ENCODE data around the gene DEF6. TPM values are rescaled to one million over a fixed set of nuclear protein-coding genes. Genes with fewer than 3 reads are reported as not detected.
A peak's percentile ranks its signal among the peaks of the same experiment; 100 is the strongest.

DEF6 gene
- total and polyA plus RNA-seq, 2 of the 13 experiments (the other 11 are each of a cell fraction or from before 2014, with no cell fraction given), result 5.2 to 10.0 TPM

- TF ChIP-seq THAP8 (CRISPR knock-in tag; IDR thresholded peaks at IDR 0.05; ENCODE audit: borderline replicate concordance) (peak; percentile 16; the same call in 1 of the 2 replicates), MXD1 (CRISPR knock-in tag; IDR thresholded peaks at IDR 0.05) (peak; percentile 68), U2AF2 (IDR thresholded peaks at IDR 0.05; ENCODE audit: low read depth, low read length) (no peak), CBX2 (IDR thresholded peaks at IDR 0.05; ENCODE audit: low read depth, low read length) (no peak), CBX2 (CRISPR knock-in tag; IDR thresholded peaks at IDR 0.05; ENCODE audit: low read depth) (0 out of 2 replicates have a peak, but pooled peaks have one; percentile 70), ZNF225 (CRISPR knock-in tag; IDR thresholded peaks at IDR 0.05) (peak; percentile 65; the same call in 1 of the 2 replicates), ZSCAN9 (CRISPR knock-in tag; IDR thresholded peaks at IDR 0.05; ENCODE audit: borderline replicate concordance) (0 out of 2 replicates have a peak, but pooled peaks have one; percentile 1), ESRRA (CRISPR knock-in tag; IDR thresholded peaks at IDR 0.05; ENCODE audit: low read depth) (0 out of 2 replicates have a peak, but pooled peaks have one; percentile 3), ETS1 (CRISPR knock-in tag; IDR thresholded peaks at IDR 0.05) (no peak), ZNF510 (CRISPR knock-in tag; IDR thresholded peaks at IDR 0.05; ENCODE audit: low read depth) (0 out of 2 replicates have a peak, but pooled peaks have one; percentile 12), ZFP41 (CRISPR knock-in tag; IDR thresholded peaks at IDR 0.05; ENCODE audit: borderline replicate concordance) (0 out of 2 replicates have a peak, but pooled peaks have one; percentile 6), ZFP36L1 (CRISPR knock-in tag; IDR thresholded peaks at IDR 0.05) (peak; percentile 80; the same call in 1 of the 2 replicates), DZIP1 (CRISPR knock-in tag; IDR thresholded peaks at IDR 0.05) (peak; percentile 67; the same call in 1 of the 2 replicates), SSRP1 (CRISPR knock-in tag; IDR thresholded peaks at IDR 0.05) (no peak), PREB (CRISPR knock-in tag; IDR thresholded peaks at IDR 0.05) (0 out of 2 replicates have a peak, but pooled peaks have one; percentile 25), ZNF512B (CRISPR knock-in tag; IDR thresholded peaks at IDR 0.05; ENCODE audit: borderline replicate concordance) (no peak; the same call in 1 of the 2 replicates)
Observed at GRCh38 chr6:35317483-35318195, 20.0 kb downstream of the DEF6 start (continued).

All from HepG2 (cell line).